Liver (tissue), 3 donors: ENCODE data around the gene GPX4.
A peak's percentile ranks its signal among the peaks of the same experiment; 100 is the strongest.

Experiments
- CTCF ChIP-seq: fragments of 150-350 bp; IDR thresholded peaks from 2 replicates; pipeline ENCODE4 v1.5.1; 2017; ENCODE audit warnings: improper control_type of control experiment, low read depth, low read length; ENCODE audit not compliant: missing input control
- JUND ChIP-seq, 2 donors: IDR thresholded peaks; 2 replicates each; pipeline ENCODE4 v1.6.1; 2016; ENCODE audit warnings: antibody characterized with exemption in 2 of 2
- ZBTB33 ChIP-seq: IDR thresholded peaks from 2 replicates; pipeline ENCODE4 v1.6.1; 2016; ENCODE audit warnings: antibody characterized with exemption
- TF ChIP-seq, protein P1 (sequence below): IDR thresholded peaks from 2 replicates; pipeline ENCODE4 v1.6.1; 2016; ENCODE audit warnings: antibody characterized with exemption, mild to moderate bottlenecking
- donor health status: healthy.
- donor health status: healthy.

GRCh38 chr19:1094978-1095701 lies 8.7 kb upstream of the GPX4 start, which contains the start of gene POLR2E:
- TF ChIP-seq CTCF (no peak), ZBTB33 (peak; percentile 99), JUND (IDR thresholded peaks at IDR 0.05) (no peak)
- TF ChIP-seq, protein P1, sequence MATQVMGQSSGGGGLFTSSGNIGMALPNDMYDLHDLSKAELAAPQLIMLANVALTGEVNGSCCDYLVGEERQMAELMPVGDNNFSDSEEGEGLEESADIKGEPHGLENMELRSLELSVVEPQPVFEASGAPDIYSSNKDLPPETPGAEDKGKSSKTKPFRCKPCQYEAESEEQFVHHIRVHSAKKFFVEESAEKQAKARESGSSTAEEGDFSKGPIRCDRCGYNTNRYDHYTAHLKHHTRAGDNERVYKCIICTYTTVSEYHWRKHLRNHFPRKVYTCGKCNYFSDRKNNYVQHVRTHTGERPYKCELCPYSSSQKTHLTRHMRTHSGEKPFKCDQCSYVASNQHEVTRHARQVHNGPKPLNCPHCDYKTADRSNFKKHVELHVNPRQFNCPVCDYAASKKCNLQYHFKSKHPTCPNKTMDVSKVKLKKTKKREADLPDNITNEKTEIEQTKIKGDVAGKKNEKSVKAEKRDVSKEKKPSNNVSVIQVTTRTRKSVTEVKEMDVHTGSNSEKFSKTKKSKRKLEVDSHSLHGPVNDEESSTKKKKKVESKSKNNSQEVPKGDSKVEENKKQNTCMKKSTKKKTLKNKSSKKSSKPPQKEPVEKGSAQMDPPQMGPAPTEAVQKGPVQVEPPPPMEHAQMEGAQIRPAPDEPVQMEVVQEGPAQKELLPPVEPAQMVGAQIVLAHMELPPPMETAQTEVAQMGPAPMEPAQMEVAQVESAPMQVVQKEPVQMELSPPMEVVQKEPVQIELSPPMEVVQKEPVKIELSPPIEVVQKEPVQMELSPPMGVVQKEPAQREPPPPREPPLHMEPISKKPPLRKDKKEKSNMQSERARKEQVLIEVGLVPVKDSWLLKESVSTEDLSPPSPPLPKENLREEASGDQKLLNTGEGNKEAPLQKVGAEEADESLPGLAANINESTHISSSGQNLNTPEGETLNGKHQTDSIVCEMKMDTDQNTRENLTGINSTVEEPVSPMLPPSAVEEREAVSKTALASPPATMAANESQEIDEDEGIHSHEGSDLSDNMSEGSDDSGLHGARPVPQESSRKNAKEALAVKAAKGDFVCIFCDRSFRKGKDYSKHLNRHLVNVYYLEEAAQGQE = peak; percentile 20
